ENCODE measurements around the gene CARMIL3.

CARMIL3 gene

GRCh38 chr14:24096545-24097181, 44.9 kb downstream of the CARMIL3 start:
- Histone ChIP-seq H3K79me2 (ENCODE audit: insufficient read depth, low read length) (peaks cover 33% of the 10 kb centered on the region), H3K9me3 (ENCODE audit: insufficient read depth, low read depth, low read length) (no peaks in the 10 kb centered on the region), H3K4me3 (ENCODE audit: low read length, poor library complexity, severe bottlenecking) (no peak overlapping the region), H2AFZ (ENCODE audit: low read length) (no peak overlapping the region), H4K20me1 (ENCODE audit: insufficient read depth, low read length, poor library complexity, severe bottlenecking) (no peaks in the 10 kb centered on the region), H3K27me3 (ENCODE audit: insufficient read depth, low read length, poor library complexity, severe bottlenecking) (no peaks in the 10 kb centered on the region), H3K9ac (ENCODE audit: low read depth, low read length, poor library complexity, severe bottlenecking) (no peak overlapping the region), H3K9me2 (replicated peaks; ENCODE audit: low read depth, low read length) (no peaks in the 10 kb centered on the region), H3K4me2 (ENCODE audit: low read depth, low read length, poor library complexity, severe bottlenecking) (peak overlapping the region; percentile 90), H3K4me1 (ENCODE audit: insufficient read depth, low read length, poor library complexity, severe bottlenecking) (peaks cover 26% of the 10 kb centered on the region), H3F3A (ENCODE audit: low read depth) (no peaks in the 10 kb centered on the region; the same call in 1 of the 2 replicates), H3K36me3 (ENCODE audit: insufficient read depth, low read length) (no peaks in the 10 kb centered on the region; the same call in 1 of the 2 replicates)
- TF ChIP-seq EZH2phosphoT487 (IDR thresholded peaks at IDR 0.05; ENCODE audit: borderline replicate concordance) (no peak), CTCF (conservative IDR thresholded peaks at IDR 0.05; ENCODE audit: low read length) (no peak)

GRCh38 chr14:24098229-24098926, 46.6 kb downstream of the CARMIL3 start:
- Histone ChIP-seq H3K9ac (ENCODE audit: low read depth, low read length, poor library complexity, severe bottlenecking) (no peak overlapping the region), H3F3A (ENCODE audit: low read depth) (no peaks in the 10 kb centered on the region; the same call in 1 of the 2 replicates), H4K20me1 (ENCODE audit: insufficient read depth, low read length, poor library complexity, severe bottlenecking) (no peaks in the 10 kb centered on the region), H3K4me3 (ENCODE audit: low read length, poor library complexity, severe bottlenecking) (no peak overlapping the region), H3K79me2 (ENCODE audit: insufficient read depth, low read length) (peaks cover 25% of the 10 kb centered on the region), H3K27me3 (ENCODE audit: insufficient read depth, low read length, poor library complexity, severe bottlenecking) (no peaks in the 10 kb centered on the region), H3K9me2 (replicated peaks; ENCODE audit: low read depth, low read length) (no peaks in the 10 kb centered on the region), H3K36me3 (ENCODE audit: insufficient read depth, low read length) (no peaks in the 10 kb centered on the region; the same call in 1 of the 2 replicates), H3K4me2 (ENCODE audit: low read depth, low read length, poor library complexity, severe bottlenecking) (no peak overlapping the region), H3K4me1 (ENCODE audit: insufficient read depth, low read length, poor library complexity, severe bottlenecking) (peaks cover 14% of the 10 kb centered on the region), H2AFZ (ENCODE audit: low read length) (no peak overlapping the region), H3K9me3 (ENCODE audit: insufficient read depth, low read depth, low read length) (no peaks in the 10 kb centered on the region)
- no peak for TF ChIP-seq EZH2phosphoT487 (IDR thresholded peaks at IDR 0.05; ENCODE audit: borderline replicate concordance)
- no peak for TF ChIP-seq CTCF (conservative IDR thresholded peaks at IDR 0.05; ENCODE audit: low read length)

- Histone ChIP-seq H3K9ac (ENCODE audit: low read depth, low read length, poor library complexity, severe bottlenecking) (no peak overlapping the region), H3K4me1 (ENCODE audit: insufficient read depth, low read length, poor library complexity, severe bottlenecking) (peaks cover 10% of the 10 kb centered on the region), H4K20me1 (ENCODE audit: insufficient read depth, low read length, poor library complexity, severe bottlenecking) (no peaks in the 10 kb centered on the region), H3K4me2 (ENCODE audit: low read depth, low read length, poor library complexity, severe bottlenecking) (no peak overlapping the region), H3K9me2 (replicated peaks; ENCODE audit: low read depth, low read length) (no peaks in the 10 kb centered on the region), H3K27me3 (ENCODE audit: insufficient read depth, low read length, poor library complexity, severe bottlenecking) (no peaks in the 10 kb centered on the region), H3K36me3 (ENCODE audit: insufficient read depth, low read length) (no peaks in the 10 kb centered on the region; the same call in 1 of the 2 replicates), H3F3A (ENCODE audit: low read depth) (no peaks in the 10 kb centered on the region; the same call in 1 of the 2 replicates), H3K4me3 (ENCODE audit: low read length, poor library complexity, severe bottlenecking) (no peak overlapping the region), H3K9me3 (ENCODE audit: insufficient read depth, low read depth, low read length) (no peaks in the 10 kb centered on the region), H2AFZ (ENCODE audit: low read length) (no peak overlapping the region), H3K79me2 (ENCODE audit: insufficient read depth, low read length) (peaks cover 24% of the 10 kb centered on the region)
- TF ChIP-seq EZH2phosphoT487 (IDR thresholded peaks at IDR 0.05; ENCODE audit: borderline replicate concordance) (no peak), CTCF (conservative IDR thresholded peaks at IDR 0.05; ENCODE audit: low read length) (no peak)
Measured at GRCh38 chr14:24098927-24099813, 47.4 kb downstream of the CARMIL3 start.
